Right lobe of liver (tissue), 6 donors: ENCODE data around the gene ACBD6. TPM values are rescaled to one million over a fixed set of nuclear protein-coding genes. Genes with fewer than 3 reads are reported as not detected.

Source experiments
- ATAC-seq, 4 donors: fragments of 200-7000 bp; cut with Tn5 transposase; one replicate each; pipeline ENCODE4 v1.9.1; 2020; ENCODE audit warnings: mild to moderate bottlenecking in 4 of 4, moderate library complexity in 4 of 4
- DNase-seq, 3 donors: peaks; one replicate each; pipeline ENCODE4 v3.0.0-alpha.2; 2020
- H3K27ac ChIP-seq, 3 donors: fragments of 200-600 bp; one replicate each; pipeline ENCODE4 v1.8.0; 2022
- H3K27me3 ChIP-seq, 2 donors: fragments of 200-600 bp; one replicate each; pipeline ENCODE4 v1.8.0; 2022
- H3K36me3 ChIP-seq, 4 donors: fragments of 200-600 bp; sonication (generic) in 1 of 4; one replicate each; pipeline versions ENCODE4 v1.5.1 to v1.8.0; 2017 to 2022; ENCODE audit warnings: control low read depth in 1 of 4
- H3K4me1 ChIP-seq, 4 donors: fragments of 200-600 bp; sonication (generic) in 1 of 4; one replicate each; pipeline versions ENCODE4 v1.5.1 to v1.8.0; 2017 to 2022; ENCODE audit warnings: control low read depth in 1 of 4
- H3K4me3 ChIP-seq, 3 donors: fragments of 200-600 bp; one replicate each; pipeline ENCODE4 v1.8.0; 2022
- H3K9me3 ChIP-seq, 4 donors: fragments of 200-600 bp; sonication (generic) in 1 of 4; one replicate each; pipeline versions ENCODE4 v1.5.1 to v1.8.0; 2017 to 2022; ENCODE audit warnings: control low read depth in 1 of 4
- POLR2A ChIP-seq: fragments of 450-650 bp; IDR thresholded peaks from one replicate; pipeline ENCODE4 v1.6.1; 2017; ENCODE audit warnings: antibody characterized with exemption, mild to moderate bottlenecking
- WGBS: methylation state at CpG from one replicate; pipeline ENCODE4 v1.1.6; 2018; ENCODE audit warnings: low coverage, low lambda C conversion rate; ENCODE audit not compliant: insufficient coverage; ENCODE audit errors: missing lambda C conversion rate; 5-methylcytosine and 5-hydroxymethylcytosine counted together
- intact Hi-C, 2 donors: fragments of 100-400 bp; cut with DNase I; formaldehyde crosslinking; loops; one replicate each; pipeline versions ENCODE4 v1.11.2 to v1.14.1; 2022
- total RNA-seq, 6 experiments: library from RNA; depleted of rRNA in 2 of 6; stranded (reverse); fragments of >200 nt in 2 of 6; fragmentation: NEBNext Ultra II Directional in 3 of 6; extraction: Animal tissue kit (Norgen Biotek cat#: 25700) in 3 of 6; gene quantifications; one replicate each; pipeline versions ENCODE4 v1.1.0 to v1.2.4, GENCODE V29; 2016 to 2023
- TF ChIP-seq, protein P1 (sequence below), 4 donors: fragments of 200-600 bp in 3 of 4; fragments of 450-650 bp in 1 of 4; IDR thresholded peaks; one replicate each; pipeline versions ENCODE4 v1.5.1 to v1.8.0; 2016 to 2022; ENCODE audit warnings: antibody characterized with exemption in 4 of 4, mild to moderate bottlenecking in 2 of 4
- donor health status: DM: no; HTN: yes; CAD: no.
- donor health status: DM: no; HTN: no; CAD: no.
- donor health status: DM: no; HTN: no; CAD: no.
- donor health status: DM: no; HTN: yes; CAD: no.
- donor health status: DM: no; HTN: yes; CAD: no.

ACBD6 gene
- total RNA-seq, 6 experiments from 2014 or later, result 9.5 to 18.9 (median 11.5) TPM

DNA sequence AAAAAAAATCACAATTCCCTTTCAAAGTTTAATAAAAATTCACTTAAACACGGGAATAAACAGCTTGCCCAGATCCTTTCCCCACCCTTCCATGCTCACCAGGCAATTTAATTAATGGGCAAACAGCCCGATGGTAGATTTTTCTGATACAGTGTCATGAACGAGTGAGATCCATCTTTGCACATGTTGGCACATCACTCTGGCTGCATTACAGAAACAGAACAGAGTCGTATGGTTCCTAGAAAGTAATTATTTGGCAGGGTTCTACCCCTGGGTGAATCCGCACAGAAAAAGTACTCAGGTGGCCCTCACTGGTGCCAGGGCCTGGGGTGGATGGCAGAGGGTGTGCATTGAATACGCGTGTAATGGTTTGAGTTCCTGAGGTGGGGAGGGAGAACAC lies 31.8 kb upstream of the ACBD6 start:
- Histone ChIP-seq H3K27me3 (no peaks in the 10 kb centered on the region), H3K27ac (no peak overlapping the region), H3K4me3 (no peak overlapping the region), H3K9me3 (no peaks in the 10 kb centered on the region), H3K36me3 (no peaks in the 10 kb centered on the region), H3K4me1 (no peaks in the 10 kb centered on the region)
- 64% methylated on average over 7 of the region's 7 CpGs for WGBS
- TF ChIP-seq POLR2A, result no peak
- TF ChIP-seq, protein P1, sequence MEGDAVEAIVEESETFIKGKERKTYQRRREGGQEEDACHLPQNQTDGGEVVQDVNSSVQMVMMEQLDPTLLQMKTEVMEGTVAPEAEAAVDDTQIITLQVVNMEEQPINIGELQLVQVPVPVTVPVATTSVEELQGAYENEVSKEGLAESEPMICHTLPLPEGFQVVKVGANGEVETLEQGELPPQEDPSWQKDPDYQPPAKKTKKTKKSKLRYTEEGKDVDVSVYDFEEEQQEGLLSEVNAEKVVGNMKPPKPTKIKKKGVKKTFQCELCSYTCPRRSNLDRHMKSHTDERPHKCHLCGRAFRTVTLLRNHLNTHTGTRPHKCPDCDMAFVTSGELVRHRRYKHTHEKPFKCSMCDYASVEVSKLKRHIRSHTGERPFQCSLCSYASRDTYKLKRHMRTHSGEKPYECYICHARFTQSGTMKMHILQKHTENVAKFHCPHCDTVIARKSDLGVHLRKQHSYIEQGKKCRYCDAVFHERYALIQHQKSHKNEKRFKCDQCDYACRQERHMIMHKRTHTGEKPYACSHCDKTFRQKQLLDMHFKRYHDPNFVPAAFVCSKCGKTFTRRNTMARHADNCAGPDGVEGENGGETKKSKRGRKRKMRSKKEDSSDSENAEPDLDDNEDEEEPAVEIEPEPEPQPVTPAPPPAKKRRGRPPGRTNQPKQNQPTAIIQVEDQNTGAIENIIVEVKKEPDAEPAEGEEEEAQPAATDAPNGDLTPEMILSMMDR (IDR thresholded peaks at IDR 0.05), result no peak
- intact Hi-C loops, result loop anchor here in 1 of 2 donors (10.0 kb wide), 1 partner anchor 331 kb away; no protein-coding TSS in a partner anchor
- ATAC-seq (no peak), DNase-seq (no peak)

DNA sequence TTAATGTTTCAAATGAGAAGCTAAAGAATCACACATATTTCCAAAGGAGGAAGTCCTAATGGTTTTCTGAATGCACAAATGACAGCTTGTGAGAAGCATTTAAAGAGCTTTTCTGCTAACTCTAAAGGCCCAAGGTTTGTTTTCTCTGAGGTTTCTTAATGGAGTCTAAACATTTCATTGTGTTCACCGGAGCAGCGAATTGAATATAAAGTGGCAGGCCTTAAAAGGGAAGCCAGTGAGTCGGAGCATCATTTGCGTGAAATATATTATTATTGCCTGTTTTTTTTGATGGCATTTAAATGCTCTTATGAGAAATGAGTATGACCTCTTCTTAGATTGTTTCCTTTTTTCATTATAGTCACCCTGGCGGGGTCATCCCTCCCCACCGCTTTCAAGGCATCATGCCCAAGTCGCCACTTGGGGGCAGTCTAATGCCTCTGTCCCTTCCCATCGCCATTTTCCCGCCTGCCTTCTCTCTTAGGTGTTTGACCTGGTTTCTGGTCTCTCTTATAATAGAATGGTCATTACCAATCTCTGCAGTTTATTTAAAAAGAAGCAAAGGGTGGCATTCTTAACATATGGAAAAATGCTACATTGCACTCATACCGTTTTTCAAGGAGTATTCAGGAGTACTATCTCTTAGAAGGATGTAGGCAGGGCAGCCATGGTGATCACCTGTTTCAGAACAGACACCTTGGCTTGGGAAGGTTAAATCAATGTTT lies 31.1 kb upstream of the ACBD6 start:
- TF ChIP-seq, protein P1 (IDR thresholded peaks at IDR 0.05), result peak; percentile 71 to 88 (median 80)
- TF ChIP-seq POLR2A, result no peak
- Histone ChIP-seq H3K4me3 (no peak overlapping the region), H3K9me3 (no peaks in the 10 kb centered on the region), H3K27me3 (no peaks in the 10 kb centered on the region), H3K4me1 (no peaks in the 10 kb centered on the region), H3K36me3 (no peaks in the 10 kb centered on the region), H3K27ac (no peak overlapping the region)
- 42% methylated on average over 10 of the region's 10 CpGs for WGBS
- DNase-seq (peak; percentile 58 to 68 (median 65)), ATAC-seq (peak; percentile 82 to 93 (median 86))
- intact Hi-C loops, result loop anchor here in 1 of 2 donors (10.0 kb wide), 1 partner anchor 331 kb away; no protein-coding TSS in a partner anchor

DNA sequence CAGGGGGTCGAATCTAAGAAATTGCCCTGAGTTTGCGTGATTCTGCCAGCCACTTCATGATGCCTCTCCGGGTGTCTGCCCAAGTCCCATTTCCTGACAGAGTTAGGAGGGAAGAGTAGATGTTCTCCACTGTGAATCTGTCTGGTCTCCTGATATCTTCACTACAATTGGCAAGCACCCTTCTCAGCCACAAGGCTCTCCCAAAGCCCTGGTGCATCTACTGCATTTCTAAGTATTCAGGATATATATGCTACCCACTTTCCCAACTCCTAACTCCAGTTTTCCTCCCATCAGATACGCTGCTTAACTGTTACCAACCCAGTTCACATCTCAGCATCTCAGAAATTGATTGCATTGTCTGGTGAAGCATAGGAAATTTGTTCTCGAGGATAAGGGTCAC lies 30.5 kb upstream of the ACBD6 start:
- Histone ChIP-seq H3K4me1 (no peaks in the 10 kb centered on the region), H3K4me3 (no peak overlapping the region), H3K27ac (no peak overlapping the region), H3K36me3 (no peaks in the 10 kb centered on the region), H3K9me3 (no peaks in the 10 kb centered on the region), H3K27me3 (no peaks in the 10 kb centered on the region)
- 63% methylated on average over 3 of the region's 5 CpGs for WGBS
- intact Hi-C loops, result loop anchor here in 1 of 2 donors (10.0 kb wide), 1 partner anchor 332 kb away; no protein-coding TSS in a partner anchor
- ATAC-seq, result no peak
- no peak for DNase-seq
- no peak for TF ChIP-seq POLR2A
- TF ChIP-seq, protein P1 (IDR thresholded peaks at IDR 0.05), result no peak

DNA sequence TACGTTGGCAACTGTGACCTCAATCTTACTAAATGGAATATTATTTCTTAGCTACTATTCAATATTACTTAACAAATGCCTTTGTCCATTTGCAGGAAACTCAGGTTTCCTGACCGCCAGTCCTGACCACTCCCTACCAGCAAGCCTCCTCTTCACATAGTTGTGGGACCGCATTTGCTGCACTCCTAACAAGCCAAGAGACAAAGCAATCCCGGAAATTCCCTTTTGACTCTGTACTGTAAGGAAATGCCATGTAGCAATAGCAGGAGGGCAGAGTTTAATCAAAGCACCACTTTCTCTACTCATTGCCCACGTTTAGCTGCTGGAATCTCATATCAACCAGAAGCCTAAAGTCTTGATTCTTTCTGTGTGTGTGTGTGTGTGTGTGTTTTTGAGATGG lies 28.1 kb upstream of the ACBD6 start:
- no peak overlapping the region for H3K27ac ChIP-seq
- no peaks in the 10 kb centered on the region for H3K36me3 ChIP-seq
- no peak for TF ChIP-seq POLR2A
- TF ChIP-seq, protein P1 (IDR thresholded peaks at IDR 0.05), result no peak
- no peak for DNase-seq
- H3K4me3 ChIP-seq, result no peak overlapping the region
- peak; percentile 72 to 94 (median 82) for ATAC-seq
- H3K9me3 ChIP-seq, result no peaks in the 10 kb centered on the region
- WGBS, result 11% methylated on average over 5 of the region's 5 CpGs
- no peaks in the 10 kb centered on the region for H3K27me3 ChIP-seq
- H3K4me1 ChIP-seq, result no peaks in the 10 kb centered on the region
- intact Hi-C loops, result loop anchor here in 1 of 2 donors (10.0 kb wide), 1 partner anchor 334 kb away; no protein-coding TSS in a partner anchor
